ENCODE results near the gene MTF2.

Gene MTF2

GRCh38 chr1:93186667-93187066, 107.6 kb downstream of the MTF2 start:
- DNase-seq (ENCODE audit: low read depth): peak; percentile 56
- TF ChIP-seq POLR2A (IDR thresholded peaks at IDR 0.05; ENCODE audit: extremely low read depth, insufficient read length) (no peak), MYC (IDR thresholded peaks at IDR 0.05; ENCODE audit: low read depth, low read length) (no peak), MAX (IDR thresholded peaks at IDR 0.05; ENCODE audit: low read depth, low read length) (no peak)
- TF ChIP-seq, protein P1, sequence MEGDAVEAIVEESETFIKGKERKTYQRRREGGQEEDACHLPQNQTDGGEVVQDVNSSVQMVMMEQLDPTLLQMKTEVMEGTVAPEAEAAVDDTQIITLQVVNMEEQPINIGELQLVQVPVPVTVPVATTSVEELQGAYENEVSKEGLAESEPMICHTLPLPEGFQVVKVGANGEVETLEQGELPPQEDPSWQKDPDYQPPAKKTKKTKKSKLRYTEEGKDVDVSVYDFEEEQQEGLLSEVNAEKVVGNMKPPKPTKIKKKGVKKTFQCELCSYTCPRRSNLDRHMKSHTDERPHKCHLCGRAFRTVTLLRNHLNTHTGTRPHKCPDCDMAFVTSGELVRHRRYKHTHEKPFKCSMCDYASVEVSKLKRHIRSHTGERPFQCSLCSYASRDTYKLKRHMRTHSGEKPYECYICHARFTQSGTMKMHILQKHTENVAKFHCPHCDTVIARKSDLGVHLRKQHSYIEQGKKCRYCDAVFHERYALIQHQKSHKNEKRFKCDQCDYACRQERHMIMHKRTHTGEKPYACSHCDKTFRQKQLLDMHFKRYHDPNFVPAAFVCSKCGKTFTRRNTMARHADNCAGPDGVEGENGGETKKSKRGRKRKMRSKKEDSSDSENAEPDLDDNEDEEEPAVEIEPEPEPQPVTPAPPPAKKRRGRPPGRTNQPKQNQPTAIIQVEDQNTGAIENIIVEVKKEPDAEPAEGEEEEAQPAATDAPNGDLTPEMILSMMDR (IDR thresholded peaks at IDR 0.05; ENCODE audit: low read depth, low read length): no peak
- H3K4me3 ChIP-seq (ENCODE audit: low read depth, low read length): no peak overlapping the region

Data from NB4 (cell line).